Endothelial cell of hepatic sinusoid (primary cell): ENCODE measurements around the gene PTPRM.

Source experiments
- in situ Hi-C: cut with HindIII; loops from 2 replicates; pipeline ENCODE4 v1.10.0; 2017; ENCODE audit warnings: low sequenced_read_pairs

Gene PTPRM

DNA sequence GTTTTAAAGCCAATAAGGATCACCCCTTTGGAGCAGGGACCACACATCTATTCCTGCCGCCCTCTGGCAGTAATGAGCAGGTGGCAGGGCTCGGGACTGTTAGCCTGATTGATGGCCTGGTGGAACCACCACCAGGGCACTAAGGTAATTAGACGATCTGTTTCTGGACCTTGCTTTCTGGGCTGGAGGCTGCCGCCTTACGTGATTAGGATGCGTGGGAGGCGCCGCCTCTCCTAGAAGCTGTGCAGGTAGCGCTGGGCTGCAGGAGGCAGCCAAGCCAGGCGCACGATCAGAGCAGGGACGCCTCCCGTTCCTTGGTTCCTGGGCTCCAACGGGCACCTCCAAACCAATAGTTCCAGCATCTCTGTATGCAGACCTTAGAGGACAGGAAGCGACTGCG lies 799.5 kb downstream of the PTPRM start:
- in situ Hi-C loops: no loop called here

DNA sequence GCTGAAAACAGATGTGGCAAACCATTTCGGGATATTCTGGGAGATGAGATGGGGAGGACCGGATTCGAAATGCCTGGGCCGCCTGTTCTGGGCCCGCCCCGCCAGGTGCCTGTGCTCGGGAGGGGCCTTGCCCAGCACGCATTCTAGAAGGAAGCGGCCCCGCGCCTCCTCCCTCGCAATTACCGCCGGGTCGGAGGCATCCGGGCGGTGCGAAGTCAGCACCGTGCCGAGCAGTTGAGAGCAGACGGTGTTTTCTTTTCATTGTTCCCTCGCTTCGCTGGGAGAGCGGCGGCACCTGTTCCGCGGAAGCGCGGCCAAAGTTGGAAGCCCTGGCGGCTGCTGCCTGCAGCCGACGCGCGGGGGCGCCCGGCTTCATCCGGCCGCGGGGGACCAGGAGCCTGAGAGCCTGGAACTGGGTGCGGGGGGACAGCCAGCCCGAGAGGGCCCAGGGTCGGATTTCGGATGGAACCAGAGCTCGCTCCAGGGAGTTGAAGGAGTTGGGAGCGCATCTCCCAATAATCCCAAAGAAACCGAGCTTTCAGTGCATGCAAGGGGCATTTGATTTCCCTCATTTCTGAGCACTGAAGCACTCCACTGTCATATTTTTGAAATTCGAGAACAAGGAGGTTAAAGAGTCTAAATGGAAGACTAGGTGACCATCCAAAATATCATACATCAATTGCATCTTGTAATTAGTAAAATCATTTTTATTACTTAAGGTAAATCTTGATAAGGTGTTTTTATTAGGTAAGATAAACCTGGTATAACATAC lies 800.3 kb downstream of the PTPRM start:
- in situ Hi-C loops: no loop called here

DNA sequence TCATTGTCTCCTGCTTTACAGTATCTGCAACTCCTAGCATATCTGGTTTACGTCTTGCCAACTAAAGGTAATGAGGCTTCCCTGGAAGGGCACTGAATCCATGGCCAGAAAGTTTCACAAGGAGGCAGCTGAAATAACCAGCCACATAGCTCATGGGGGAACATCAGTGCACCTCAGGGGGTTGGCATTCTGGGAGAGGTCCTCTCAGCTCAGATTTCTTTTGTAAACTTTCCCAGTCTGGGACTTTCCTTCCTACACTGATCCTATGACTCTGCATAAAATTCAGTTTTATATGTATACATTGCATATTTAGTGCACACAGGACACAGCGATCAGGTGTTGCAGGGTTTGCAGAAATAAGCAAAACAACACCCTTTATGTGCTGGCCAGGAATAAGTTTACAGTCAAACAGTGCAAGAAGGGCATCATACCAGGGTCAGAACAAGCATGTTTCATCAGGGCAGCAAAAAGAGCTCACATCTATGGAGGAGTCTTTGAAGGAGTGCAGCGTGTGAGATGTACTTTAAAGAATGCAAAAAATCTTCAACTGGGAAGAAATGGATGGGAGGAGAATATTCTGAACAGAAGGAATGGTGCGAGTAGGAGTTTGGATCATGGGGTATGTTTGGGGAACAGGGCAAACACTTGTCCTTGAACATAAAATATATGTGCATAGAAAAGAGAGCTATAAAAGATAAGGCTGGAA lies 801.5 kb downstream of the PTPRM start:
- in situ Hi-C loops: no loop called here

DNA sequence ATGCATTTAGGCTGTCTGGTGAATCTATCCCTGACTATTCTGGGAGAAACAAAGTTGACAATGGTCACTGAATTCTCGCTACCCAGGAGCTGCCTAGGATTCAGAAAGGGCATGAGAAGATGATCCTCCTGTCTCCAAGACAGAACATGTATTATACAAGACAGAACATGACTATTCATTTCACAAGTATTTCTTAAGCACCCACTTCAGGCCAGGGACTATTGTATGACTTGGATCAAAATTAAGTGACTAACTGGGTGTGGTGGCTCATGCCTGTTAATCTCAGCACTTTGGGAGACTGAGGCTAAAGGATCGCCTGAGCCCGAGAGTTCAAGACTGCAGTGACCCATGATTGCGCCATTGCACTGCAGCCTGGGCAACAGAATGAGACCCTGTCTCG lies 806.4 kb downstream of the PTPRM start:
- in situ Hi-C loops: no loop called here

DNA sequence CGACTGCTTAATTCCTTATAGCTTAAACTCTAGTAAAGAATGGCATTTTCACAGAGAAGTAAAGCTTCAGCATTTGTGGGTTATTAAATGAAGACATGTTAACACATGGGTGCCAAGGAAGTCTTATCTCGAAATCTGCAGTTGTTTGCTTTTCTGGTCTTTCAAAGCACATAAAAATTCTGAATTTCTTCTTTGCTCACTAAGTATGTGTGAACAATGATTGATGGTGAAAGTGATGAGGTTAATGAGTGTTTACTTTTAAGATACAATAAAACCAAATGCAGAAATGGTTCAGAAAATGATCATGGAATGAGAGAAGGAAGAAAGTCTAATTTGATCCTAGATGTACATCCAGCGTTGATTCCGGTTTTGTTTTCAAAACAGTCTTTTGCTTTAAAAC lies 807.6 kb downstream of the PTPRM start:
- in situ Hi-C loops: no loop called here

DNA sequence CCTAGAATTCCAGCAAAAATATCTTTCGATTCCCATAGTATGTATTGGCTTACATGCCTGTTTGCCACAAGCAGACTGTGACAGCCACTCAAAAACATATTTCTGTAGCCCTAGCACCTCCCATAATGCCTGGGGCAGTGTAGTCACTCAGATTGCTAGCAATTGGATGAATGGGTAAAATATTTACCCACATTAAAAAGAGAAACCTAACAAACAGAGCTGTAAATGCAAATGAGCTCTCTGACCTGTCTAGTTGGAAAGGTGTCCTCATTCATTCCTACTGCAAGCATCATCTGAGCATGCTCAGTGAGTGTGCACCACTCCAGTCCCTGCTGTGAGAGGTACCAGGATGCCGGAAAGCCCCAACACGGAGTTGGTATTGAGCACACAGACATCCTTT lies 808.1 kb downstream of the PTPRM start:
- in situ Hi-C loops: no loop called here

DNA sequence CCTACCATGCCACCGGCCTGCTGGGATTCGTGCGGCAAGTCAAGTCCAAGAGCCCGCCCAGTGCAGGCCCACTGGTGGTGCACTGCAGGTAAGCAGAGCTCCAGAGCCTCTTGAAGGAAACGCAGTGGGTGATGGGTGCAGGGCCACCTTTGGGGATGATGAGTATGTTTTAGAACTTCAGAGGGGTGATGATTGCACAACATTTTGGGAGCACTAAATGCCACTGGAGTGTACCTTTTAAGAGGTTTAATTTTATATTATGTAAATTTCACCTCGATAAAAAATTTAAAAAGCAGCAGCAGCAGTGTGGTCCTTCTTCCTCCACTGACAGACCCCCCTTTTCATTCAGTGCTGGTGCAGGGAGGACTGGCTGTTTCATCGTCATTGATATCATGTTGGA lies 809.0 kb downstream of the PTPRM start:
- in situ Hi-C loops: no loop called here

DNA sequence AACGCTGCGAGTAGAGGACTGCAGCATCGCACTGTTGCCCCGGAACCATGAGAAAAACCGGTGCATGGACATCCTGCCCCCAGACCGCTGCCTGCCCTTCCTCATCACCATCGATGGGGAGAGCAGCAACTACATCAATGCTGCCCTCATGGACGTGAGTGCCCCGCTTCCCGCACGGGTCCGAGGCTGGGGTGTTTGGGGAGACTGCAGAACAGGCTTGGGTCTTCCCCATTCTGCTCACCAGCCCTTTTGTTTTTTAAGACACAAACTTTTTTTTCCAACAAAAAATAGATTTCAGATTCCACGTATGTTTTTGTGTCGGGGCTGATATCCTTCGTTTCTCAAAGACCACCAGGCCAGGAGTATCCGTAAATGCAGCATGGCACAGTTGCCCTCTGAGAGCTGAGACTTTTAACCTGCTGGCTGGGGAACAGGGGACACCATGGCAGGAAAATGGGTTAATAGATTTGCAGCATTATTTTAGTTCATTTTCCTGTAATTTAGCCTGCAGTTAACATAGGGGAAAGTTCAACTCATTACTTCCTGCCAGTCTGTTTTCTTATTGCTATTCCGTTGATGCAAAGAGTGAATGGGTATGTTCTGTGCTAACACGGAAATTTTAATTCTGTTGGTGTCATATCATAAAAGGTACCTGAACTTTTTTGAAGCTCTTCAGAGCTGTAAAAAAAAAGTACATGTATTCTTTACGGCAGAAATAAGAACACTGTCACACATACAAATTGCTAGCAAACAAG lies 812.2 kb downstream of the PTPRM start:
- in situ Hi-C loops: no loop called here

DNA sequence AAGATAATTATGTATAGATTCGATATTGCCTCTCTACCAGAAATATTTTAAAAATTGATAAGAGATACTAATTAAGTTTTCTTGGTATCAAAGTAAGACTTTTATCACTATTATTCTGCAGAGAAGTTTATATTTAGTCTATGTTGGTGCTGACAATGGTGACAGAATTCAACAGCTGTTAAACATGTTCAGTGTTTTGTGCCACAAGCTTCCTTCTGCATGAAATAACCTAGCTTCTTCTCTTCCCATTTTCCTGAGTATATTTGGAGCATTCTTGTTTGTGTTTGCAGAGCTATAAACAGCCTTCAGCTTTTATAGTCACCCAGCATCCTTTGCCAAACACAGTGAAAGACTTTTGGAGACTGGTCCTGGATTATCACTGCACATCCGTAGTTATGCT lies 812.9 kb downstream of the PTPRM start:
- in situ Hi-C loops: loop anchor here (5.0 kb wide), 1 partner anchor 38 kb away; no protein-coding TSS in a partner anchor

DNA sequence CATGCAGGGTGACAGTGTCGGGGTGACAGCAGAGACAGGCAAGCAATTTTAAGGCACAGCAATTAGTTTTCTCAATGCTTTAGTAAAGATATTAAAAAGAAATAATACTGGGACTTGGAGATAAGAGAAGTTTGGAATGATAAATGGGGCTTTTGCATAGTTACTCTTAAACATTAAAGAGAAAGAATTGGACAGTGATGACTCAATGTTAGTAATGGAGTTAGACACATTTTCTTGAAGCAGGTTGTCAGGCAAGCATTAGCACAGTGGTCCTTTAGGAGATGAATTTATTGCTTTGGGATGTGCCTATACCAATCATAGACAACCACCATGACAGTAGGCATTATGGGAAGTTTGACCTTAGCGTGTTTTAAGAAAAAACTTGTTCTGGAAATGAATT lies 813.8 kb downstream of the PTPRM start:
- in situ Hi-C loops: loop anchor here (5.0 kb wide), 1 partner anchor 39 kb away; no protein-coding TSS in a partner anchor

DNA sequence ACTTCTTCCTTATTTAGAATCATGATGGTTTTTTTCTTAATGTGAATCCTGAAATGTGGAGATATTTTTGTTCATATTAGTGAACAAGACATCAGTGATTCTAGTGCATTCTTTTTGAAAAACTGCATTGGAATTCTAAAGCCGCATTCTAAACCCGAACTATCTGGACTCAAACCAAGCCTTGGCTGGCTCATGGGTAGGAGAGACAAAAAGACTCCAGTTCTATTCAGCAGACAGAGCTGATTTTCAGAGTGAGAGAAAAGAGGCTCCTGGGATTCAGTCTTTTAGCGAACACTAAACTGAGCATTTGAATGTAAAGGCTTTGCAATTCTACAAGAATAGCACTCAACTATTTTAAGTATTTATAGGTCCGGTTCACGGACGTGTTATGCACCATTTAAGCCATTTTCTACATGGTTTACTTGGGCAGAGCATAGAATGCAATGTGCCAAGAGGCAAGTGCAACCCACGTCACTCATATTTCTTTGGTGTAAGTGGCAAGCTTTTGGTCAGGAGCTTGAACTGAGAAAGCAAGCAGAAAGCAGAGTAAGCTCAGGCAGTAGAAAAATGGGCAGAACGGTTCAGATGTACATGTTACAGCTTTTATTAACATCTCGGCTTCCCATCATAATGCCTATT lies 814.8 kb downstream of the PTPRM start:
- in situ Hi-C loops: loop anchor here (5.0 kb wide), 1 partner anchor 40 kb away; no protein-coding TSS in a partner anchor

DNA sequence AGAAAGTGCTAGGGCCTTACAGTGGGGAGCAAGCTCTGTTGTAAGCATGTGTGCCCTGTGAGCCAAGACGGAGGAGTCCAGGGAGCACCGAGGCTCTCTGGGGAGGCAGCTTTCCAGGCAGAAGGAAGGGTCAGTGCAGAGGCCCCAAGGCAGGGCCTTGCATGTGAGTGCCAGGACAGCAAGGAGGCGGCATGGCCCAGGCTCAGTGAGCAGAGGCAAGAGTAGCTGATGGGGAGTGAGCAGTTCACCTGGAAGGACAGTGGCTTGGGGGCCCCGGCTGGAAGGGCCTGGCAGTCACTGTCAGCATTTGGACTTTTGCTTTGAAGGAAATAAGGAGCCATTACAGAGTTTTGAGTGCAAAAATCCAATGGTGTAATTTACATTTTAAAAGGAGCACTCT lies 818.3 kb downstream of the PTPRM start:
- in situ Hi-C loops: no loop called here

DNA sequence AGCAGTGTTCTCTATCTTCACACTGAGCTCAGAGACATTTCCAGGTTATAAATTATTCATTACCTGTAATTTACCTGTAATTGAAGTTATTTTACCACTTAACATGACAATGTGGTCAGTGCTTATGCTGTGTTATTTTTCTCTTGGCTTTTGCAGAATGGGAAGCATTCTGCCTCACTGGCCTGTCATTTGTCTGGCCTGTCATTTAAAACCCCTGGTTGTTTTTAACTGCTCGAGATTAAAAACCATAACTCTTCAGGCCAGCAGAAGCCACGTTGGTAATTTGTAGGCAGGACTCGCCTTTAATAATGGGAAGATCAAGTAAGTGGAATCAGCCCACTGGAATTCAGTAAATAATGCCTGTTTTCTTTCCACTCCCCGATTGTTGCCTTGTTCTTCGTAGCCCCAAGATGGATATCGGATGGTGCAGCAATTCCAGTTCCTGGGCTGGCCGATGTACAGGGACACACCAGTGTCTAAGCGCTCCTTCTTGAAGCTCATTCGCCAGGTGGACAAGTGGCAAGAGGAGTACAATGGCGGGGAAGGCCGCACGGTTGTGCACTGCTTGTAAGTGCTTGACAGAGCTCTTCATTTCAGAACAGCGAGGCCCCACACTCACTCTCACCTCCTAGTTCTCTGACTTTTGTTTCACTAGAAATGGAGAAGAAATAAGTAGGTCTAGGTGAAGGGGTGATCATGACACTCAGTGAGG lies 819.7 kb downstream of the PTPRM start:
- in situ Hi-C loops: no loop called here

DNA sequence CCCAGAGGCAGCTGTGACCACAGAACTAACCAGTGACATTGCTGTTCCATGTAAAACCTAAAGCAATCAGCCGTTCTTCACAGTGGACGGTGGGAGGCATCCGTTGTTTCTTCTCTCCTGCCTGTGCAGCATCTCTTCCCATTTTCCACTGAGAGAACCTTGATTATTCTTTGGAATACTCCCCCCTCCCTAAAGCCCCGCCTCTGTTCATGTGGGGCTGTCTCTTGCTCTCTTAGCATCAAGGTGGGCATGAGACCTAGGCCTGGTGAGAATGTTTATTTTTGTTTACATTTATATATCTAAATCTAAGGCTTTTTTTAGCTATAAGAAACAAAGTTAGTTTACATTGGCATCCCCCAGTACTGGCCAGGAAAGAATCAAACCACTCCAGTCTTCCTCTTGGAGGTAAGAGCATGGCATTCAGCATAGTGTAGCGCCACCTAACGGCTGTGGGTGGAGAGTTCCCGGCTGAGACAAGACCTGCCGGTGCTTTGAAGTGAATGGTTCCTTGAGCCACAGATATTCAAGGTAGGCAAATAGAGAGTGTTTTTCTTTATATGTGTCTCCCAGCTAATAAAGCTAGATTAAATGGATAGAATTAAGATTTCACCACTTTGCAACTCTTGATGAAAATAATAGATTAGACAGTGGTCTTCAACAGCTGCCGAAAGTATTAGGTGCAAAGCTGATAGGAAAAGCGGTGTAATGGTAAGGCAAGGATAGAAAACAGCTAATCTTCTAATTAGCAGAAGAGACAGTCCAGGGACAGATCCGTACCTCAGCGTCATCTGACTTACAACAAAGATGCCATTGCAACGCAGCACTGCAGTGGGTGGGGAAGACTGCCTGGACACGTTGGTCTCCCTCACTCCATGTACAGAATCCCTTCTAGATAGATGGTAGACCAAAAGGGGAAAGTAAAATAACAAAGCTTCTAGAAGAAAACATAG lies 822.5 kb downstream of the PTPRM start:
- in situ Hi-C loops: no loop called here

DNA sequence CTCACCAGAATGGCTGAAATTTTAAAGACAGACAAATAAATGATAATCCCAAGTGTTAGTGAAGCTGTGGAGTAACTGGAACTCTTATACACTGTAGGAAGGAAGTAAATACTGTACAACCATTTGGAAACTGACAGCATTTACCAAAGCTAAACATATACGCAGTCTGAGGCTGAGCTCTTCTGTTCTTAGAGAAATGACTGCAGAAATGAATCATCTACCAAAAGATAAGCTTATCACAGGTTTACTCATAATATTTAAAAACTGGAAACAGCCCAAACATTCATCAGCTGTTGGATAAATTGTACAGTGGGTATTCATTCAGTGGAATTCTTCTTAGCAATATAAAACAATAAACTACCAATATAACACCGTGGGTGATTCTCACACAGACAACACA lies 824.0 kb downstream of the PTPRM start:
- in situ Hi-C loops: no loop called here

DNA sequence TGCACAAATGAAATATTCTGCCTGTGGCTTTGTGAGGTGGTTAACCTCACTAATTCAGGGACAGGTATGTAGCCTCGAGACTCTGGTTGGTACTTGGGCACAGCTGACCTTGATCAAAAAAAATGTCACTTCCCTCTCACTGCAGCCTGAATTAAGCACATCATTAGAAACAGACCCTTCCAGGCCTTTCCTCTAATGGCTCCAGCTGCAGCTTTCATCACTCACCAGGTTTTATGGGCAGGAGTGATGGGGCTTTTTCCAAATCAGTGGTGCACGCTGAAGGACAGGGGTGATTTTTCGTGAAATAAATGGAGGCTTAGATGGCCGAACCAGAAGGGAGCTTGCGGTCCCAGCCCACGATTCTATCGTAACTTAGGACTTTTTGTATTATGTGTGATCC lies 829.1 kb downstream of the PTPRM start:
- in situ Hi-C loops: no loop called here

DNA sequence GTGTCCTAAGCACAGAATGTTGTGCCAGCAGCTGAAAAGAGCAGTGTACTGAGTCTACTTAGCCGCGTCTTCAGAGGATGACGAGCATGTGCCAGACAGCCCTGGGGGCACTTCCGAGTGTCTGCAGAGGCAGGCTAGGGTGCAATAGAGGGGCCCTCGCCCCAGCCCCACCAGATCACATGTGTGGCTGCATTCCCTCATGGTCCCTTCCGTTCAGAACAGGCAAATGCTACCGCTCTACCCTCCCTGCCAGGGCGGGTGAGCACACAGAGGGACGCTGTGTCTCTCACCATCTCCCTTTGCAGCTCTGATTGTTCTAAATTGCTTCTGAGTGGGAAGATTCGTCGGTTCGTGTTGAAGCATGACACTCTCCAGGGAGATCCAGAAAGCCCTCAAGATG lies 829.9 kb downstream of the PTPRM start:
- in situ Hi-C loops: no loop called here

DNA sequence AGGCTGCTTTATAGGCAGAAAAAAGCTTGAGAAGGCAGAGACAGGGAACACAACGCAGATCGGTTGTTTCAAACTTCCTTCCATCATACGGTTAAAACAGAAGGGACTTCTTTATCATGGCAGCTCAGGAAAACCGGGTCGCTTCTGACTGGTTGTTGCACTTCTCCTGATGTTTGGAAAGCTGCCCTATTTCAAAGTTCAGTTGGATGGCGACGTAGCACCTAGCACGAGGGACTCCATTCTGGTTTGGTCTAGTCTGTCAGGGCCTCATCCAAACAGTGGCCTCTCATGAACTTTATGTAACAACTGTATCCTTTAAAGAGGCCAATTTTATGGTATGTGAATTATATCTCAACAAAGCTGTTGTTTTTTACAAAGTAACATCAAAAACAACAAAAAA lies 832.0 kb downstream of the PTPRM start:
- in situ Hi-C loops: no loop called here

DNA sequence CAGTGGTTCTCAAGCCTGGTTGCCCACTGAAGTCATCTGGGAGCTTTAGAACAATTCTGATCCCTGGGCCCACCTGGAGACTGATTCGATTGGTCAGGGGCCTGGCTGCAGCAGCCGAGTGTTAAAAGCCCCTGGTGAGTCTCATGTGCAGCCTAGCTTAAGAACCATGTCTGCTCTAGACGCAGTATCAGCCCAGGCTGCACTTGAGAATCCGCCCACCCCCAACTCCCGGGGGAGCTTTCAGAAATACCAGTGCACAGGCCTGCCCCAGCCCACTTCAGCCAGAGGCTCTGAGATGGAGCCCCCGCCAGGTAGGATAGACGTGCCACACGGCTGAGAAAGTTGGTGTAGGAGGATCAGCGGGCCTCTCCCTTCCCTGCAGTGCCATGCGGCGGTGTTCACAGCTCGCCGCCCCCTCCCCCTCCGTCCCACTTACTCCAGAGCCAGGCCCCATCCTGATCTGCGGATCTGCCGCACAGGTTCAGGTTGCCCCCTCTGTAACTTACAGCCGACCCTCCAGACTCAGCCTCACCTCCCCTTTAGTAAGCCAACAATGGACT lies 833.2 kb downstream of the PTPRM start:
- in situ Hi-C loops: loop anchor here (5.0 kb wide), 1 partner anchor 68 kb away; no protein-coding TSS in a partner anchor
